Neuron (in vitro differentiated cells): ENCODE measurements around the gene RELCH.
A peak's percentile ranks its signal among the peaks of the same experiment; 100 is the strongest.

Source experiments
- H2AFZ ChIP-seq: one replicate; pipeline ENCODE4 v1.6.1; 2013; ENCODE audit warnings: low read depth, mild to moderate bottlenecking, inconsistent platforms, low read length, moderate library complexity
- H3K27me3 ChIP-seq: one replicate; pipeline ENCODE4 v1.6.1; 2013; ENCODE audit warnings: low read length; ENCODE audit not compliant: insufficient read depth
- H3K36me3 ChIP-seq: one replicate; pipeline ENCODE4 v1.6.1; 2013; ENCODE audit warnings: low read length; ENCODE audit not compliant: insufficient read depth
- H3K4me1 ChIP-seq: one replicate; pipeline ENCODE4 v1.6.1; 2013; ENCODE audit warnings: low read length; ENCODE audit not compliant: insufficient read depth
- H3K4me3 ChIP-seq: 2 replicates; pipeline ENCODE4 v1.5.1; 2013; ENCODE audit warnings: mild to moderate bottlenecking, low read length, moderate library complexity
- H3K9me3 ChIP-seq: one replicate; pipeline ENCODE4 v1.6.1; 2013; ENCODE audit warnings: low read length

RELCH gene

GRCh38 chr18:62323483-62324180, 136.6 kb downstream of the RELCH start:
- no peak overlapping the region for H2AFZ ChIP-seq
- H3K4me1 ChIP-seq: peaks cover 4% of the 10 kb centered on the region
- H3K27me3 ChIP-seq: peaks cover 67% of the 10 kb centered on the region
- no peaks in the 10 kb centered on the region for H3K36me3 ChIP-seq
- no peak overlapping the region for H3K4me3 ChIP-seq
- no peaks in the 10 kb centered on the region for H3K9me3 ChIP-seq

- Histone ChIP-seq H3K9me3 (no peaks in the 10 kb centered on the region), H3K4me1 (peaks cover 4% of the 10 kb centered on the region), H2AFZ (no peak overlapping the region), H3K27me3 (peaks cover 74% of the 10 kb centered on the region), H3K36me3 (no peaks in the 10 kb centered on the region), H3K4me3 (no peak overlapping the region)
These were observed 137.2 kb downstream of the RELCH start for GRCh38 chr18:62324181-62324828.

DNA sequence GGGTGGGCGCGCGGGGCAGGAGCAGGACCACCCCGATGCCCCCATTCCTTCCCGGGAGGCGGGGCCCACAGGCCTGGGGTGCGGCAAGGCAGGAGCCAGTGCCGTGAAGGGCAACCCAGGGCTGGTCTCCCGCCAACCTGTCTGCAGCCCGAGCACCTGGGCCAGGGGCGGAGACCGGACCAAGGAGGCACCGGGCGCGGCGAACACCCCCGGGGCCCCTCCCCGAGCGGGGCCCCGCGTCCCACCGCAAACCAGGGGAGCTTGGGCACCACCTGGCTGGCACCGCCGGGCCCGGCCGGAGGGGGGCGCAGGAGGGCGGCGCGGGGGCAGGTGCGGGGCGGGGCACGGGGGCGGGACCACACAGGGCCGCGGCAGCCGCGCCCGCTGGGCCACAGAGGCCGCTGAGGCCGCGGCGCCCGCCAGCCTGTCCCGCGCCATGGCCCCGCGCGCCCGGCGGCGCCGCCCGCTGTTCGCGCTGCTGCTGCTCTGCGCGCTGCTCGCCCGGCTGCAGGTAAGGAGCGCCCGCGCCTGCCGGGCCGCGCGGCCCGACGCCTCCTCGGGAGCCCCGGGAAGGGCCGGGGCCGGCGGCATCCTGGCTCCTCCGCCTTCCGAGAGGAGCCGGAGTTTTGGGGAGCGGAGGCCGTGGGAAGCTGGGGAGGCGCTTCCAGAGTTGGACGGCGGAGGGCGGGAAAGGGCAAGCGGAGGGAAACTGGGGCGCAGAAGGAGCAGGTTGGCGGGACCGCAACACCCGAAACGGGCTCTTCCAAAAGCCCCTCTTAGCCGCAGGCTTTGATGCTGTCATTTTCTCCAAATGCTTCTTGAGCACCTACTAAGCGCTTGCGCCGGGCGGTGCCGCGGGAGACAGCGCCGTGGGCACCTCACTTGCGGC, 138.1 kb downstream of the RELCH start, which contains the start of gene TNFRSF11A:
Gene TNFRSF11A, plus strand, starts transcription at position 394 of the 889 bp plus-strand sequence. Its CDS starts 43 bp downstream, at position 437.
- H3K4me1 ChIP-seq: peaks cover 4% of the 10 kb centered on the region
- no peaks in the 10 kb centered on the region for H3K9me3 ChIP-seq
- peak within 1 kb of the TSS; percentile 33 for H3K4me3 ChIP-seq
- peak within 1 kb of the TSS; percentile 30 for H2AFZ ChIP-seq
- H3K36me3 ChIP-seq: no peaks in the 10 kb centered on the region
- H3K27me3 ChIP-seq: peaks cover 83% of the 10 kb centered on the region

- Histone ChIP-seq H3K27me3 (peaks cover 87% of the 10 kb centered on the region), H3K36me3 (no peaks in the 10 kb centered on the region), H3K4me1 (peaks cover 4% of the 10 kb centered on the region), H3K4me3 (peak overlapping the region; percentile 33), H2AFZ (peak overlapping the region; percentile 30), H3K9me3 (no peaks in the 10 kb centered on the region)
These were observed 139.0 kb downstream of the RELCH start for GRCh38 chr18:62325806-62326645.

DNA sequence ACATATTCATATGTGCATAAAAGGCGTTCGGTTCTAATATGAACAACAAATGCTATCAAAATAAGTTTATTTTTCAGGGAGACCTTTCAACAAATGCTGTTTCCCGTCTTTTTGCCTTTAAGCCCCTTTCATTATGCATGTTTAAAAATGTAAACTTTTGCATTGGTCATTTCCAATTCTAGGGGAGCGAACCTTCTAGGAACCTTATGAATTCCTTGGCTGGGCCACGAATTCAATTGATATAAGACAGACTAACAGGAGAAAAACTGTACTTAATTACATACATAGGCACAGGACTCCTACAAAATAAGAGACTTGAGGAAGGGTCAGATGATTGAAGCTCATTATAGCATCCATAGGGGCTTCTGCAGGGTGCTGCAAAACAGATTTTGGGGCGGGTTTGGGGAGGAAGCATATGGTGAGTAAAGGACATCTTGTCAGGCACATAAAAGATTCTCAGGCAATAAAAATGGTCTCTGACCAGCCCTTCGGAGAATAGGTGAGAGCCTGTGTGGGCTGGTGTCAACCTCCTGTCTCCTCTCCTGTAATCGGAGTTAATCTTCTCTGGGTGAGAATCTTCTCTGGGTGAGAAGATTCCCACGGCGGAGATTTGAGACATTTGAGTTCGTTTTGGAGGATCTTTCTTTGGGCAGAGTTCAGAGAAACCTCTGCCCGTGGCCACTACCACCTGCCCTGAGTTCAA, 139.7 kb downstream of the RELCH start:
- Histone ChIP-seq H3K27me3 (peaks cover 87% of the 10 kb centered on the region), H2AFZ (no peak overlapping the region), H3K4me1 (peaks cover 4% of the 10 kb centered on the region), H3K9me3 (no peaks in the 10 kb centered on the region), H3K36me3 (no peaks in the 10 kb centered on the region), H3K4me3 (no peak overlapping the region)

GRCh38 chr18:62327977-62328376, 140.9 kb downstream of the RELCH start:
- Histone ChIP-seq H3K4me3 (no peak overlapping the region), H3K36me3 (no peaks in the 10 kb centered on the region), H3K4me1 (peaks cover 4% of the 10 kb centered on the region), H3K27me3 (peaks cover 84% of the 10 kb centered on the region), H3K9me3 (no peaks in the 10 kb centered on the region), H2AFZ (no peak overlapping the region)

GRCh38 chr18:62328586-62329525, 141.8 kb downstream of the RELCH start:
- no peak overlapping the region for H2AFZ ChIP-seq
- peaks cover 75% of the 10 kb centered on the region for H3K27me3 ChIP-seq
- H3K4me3 ChIP-seq: no peak overlapping the region
- no peaks in the 10 kb centered on the region for H3K36me3 ChIP-seq
- no peaks in the 10 kb centered on the region for H3K9me3 ChIP-seq
- H3K4me1 ChIP-seq: peaks cover 4% of the 10 kb centered on the region

DNA sequence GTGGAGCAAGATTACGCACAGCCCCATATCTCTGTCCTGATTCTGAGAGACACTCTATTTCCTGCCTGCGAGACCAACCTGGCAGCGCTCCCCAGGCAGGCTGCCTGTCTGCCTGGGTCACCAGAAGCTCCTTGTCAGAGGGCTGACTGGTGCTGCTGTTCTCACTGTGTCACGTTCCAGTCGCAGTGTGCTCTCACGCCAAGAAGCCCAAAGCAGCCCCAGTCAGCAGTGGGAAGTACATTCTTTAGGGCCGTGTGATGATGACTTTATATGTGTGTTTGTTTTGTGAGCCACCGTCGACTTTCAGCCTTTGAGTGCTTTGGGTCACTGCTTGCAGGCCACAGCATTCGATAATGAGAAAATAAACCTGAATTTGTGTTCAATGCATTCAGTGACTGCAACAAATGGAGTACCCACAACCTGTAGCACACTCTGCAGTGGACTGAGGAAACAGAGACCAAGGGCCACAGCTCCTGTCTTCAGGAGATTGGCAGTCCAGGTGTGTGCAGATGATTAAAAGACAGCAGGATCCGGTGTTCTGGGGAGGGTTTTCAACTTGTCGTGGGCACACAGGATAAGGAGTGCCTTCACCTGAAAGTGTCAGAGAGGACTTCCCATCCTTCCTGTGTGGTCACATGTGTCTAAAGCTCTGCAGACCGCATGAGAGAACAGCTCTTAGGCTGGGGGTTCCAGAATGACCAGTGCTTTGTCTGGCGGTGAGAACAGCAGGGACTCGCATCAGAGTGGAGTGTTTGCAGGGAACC, 142.8 kb downstream of the RELCH start:
- Histone ChIP-seq H3K36me3 (no peaks in the 10 kb centered on the region), H3K27me3 (peaks cover 65% of the 10 kb centered on the region), H3K9me3 (no peaks in the 10 kb centered on the region), H3K4me1 (peaks cover 4% of the 10 kb centered on the region), H3K4me3 (no peak overlapping the region), H2AFZ (no peak overlapping the region)

- H3K36me3 ChIP-seq: no peaks in the 10 kb centered on the region
- peaks cover 59% of the 10 kb centered on the region for H3K27me3 ChIP-seq
- peaks cover 4% of the 10 kb centered on the region for H3K4me1 ChIP-seq
These were observed 143.6 kb downstream of the RELCH start for GRCh38 chr18:62330650-62331049.

GRCh38 chr18:62331581-62332356, 144.7 kb downstream of the RELCH start:
- Histone ChIP-seq H3K27me3 (peaks cover 48% of the 10 kb centered on the region), H3K36me3 (no peaks in the 10 kb centered on the region), H3K4me3 (no peak overlapping the region), H3K9me3 (no peaks in the 10 kb centered on the region), H3K4me1 (no peaks in the 10 kb centered on the region), H2AFZ (no peak overlapping the region)

More at GRCh38 chr18:62330650-62331049, 143.6 kb downstream of the RELCH start:
- no peak overlapping the region for H3K4me3 ChIP-seq
- H2AFZ ChIP-seq: no peak overlapping the region
- no peaks in the 10 kb centered on the region for H3K9me3 ChIP-seq
